ENCODE results near the gene CCNI2.

CCNI2 gene

GRCh38 chr5:132714456-132715307 is 32.5 kb upstream of the CCNI2 start:
- no peak overlapping the region for H2AFZ ChIP-seq (ENCODE audit: low read length)
- no peak overlapping the region for H4K8ac ChIP-seq (ENCODE audit: low read depth, low read length)
- H3K9ac ChIP-seq (ENCODE audit: low read depth, low read length, poor library complexity): no peak overlapping the region
- no peak overlapping the region for H2BK12ac ChIP-seq (ENCODE audit: low read length)
- WGBS, 2 donors (ENCODE audit: extremely low coverage in 2 of 2, insufficient read length in 2 of 2, insufficient replicate concordance in 1 of 2): no CpG with 5 or more reads among the region's 11 CpGs
- H3K27ac ChIP-seq (replicated peaks; ENCODE audit: low read length): no peak overlapping the region
- no peaks in the 10 kb centered on the region for H3K79me1 ChIP-seq (ENCODE audit: low read depth, low read length)
- H3K9me3 ChIP-seq (replicated peaks in 1 of 2; ENCODE audit: control insufficient read depth in 2 of 2, insufficient read depth in 1 of 2, low read depth in 1 of 2, low read length in 2 of 2): no peaks in the 10 kb centered on the region
- no peak overlapping the region for H4K91ac ChIP-seq (ENCODE audit: low read depth, low read length, poor library complexity)
- no peak overlapping the region for H2AK5ac ChIP-seq (ENCODE audit: low read depth, low read length)
- no peak overlapping the region for H3K14ac ChIP-seq (ENCODE audit: low read length)
- no peak overlapping the region for H3K4ac ChIP-seq (ENCODE audit: low read length)
- no peaks in the 10 kb centered on the region for H3K4me1 ChIP-seq (ENCODE audit: control insufficient read depth in 2 of 2, insufficient read depth in 1 of 2, low read depth in 1 of 2, low read length in 2 of 2)
- H3K4me3 ChIP-seq (ENCODE audit: low read length in 2 of 2): no peak overlapping the region
- no peak overlapping the region for H2BK120ac ChIP-seq (ENCODE audit: low read depth, low read length)
- no peak overlapping the region for H3K23ac ChIP-seq (ENCODE audit: low read depth, low read length, poor library complexity)
- H2BK5ac ChIP-seq (ENCODE audit: low read length): no peak overlapping the region
- no peaks in the 10 kb centered on the region for H3K27me3 ChIP-seq (ENCODE audit: control insufficient read depth in 3 of 3, insufficient read depth in 3 of 3, low read depth in 1 of 3, low read length in 3 of 3)
- H3K4me2 ChIP-seq (ENCODE audit: insufficient read depth, low read length, poor library complexity, severe bottlenecking): no peak overlapping the region
- no peak overlapping the region for H3K18ac ChIP-seq (ENCODE audit: low read length)
- H2BK15ac ChIP-seq (ENCODE audit: low read length): no peak overlapping the region
- DNase-seq (ENCODE audit: low spot score): no peak
- peaks cover 6 to 11% of the 10 kb centered on the region in 2 donors for H3K36me3 ChIP-seq (replicated peaks in 1 of 2; ENCODE audit: control insufficient read depth in 2 of 2, insufficient read depth in 2 of 2, low read length in 2 of 2)

GRCh38 chr5:132718544-132719312 is 28.5 kb upstream of the CCNI2 start:
- H2BK120ac ChIP-seq (ENCODE audit: low read depth, low read length): no peak overlapping the region
- no peak overlapping the region for H3K27ac ChIP-seq (replicated peaks; ENCODE audit: low read length)
- H4K91ac ChIP-seq (ENCODE audit: low read depth, low read length, poor library complexity): no peak overlapping the region
- no peaks in the 10 kb centered on the region for H3K79me1 ChIP-seq (ENCODE audit: low read depth, low read length)
- no peaks in the 10 kb centered on the region for H3K27me3 ChIP-seq (ENCODE audit: control insufficient read depth in 3 of 3, insufficient read depth in 3 of 3, low read depth in 1 of 3, low read length in 3 of 3)
- no CpG with 5 or more reads among the region's 5 CpGs for WGBS, 2 donors (ENCODE audit: extremely low coverage in 2 of 2, insufficient read length in 2 of 2, insufficient replicate concordance in 1 of 2)
- no peak overlapping the region for H3K23ac ChIP-seq (ENCODE audit: low read depth, low read length, poor library complexity)
- no peak overlapping the region for H3K9ac ChIP-seq (ENCODE audit: low read depth, low read length, poor library complexity)
- H3K4me2 ChIP-seq (ENCODE audit: insufficient read depth, low read length, poor library complexity, severe bottlenecking): no peak overlapping the region
- no peak overlapping the region for H2BK12ac ChIP-seq (ENCODE audit: low read length)
- no peaks in the 10 kb centered on the region for H3K9me3 ChIP-seq (replicated peaks in 1 of 2; ENCODE audit: control insufficient read depth in 2 of 2, insufficient read depth in 1 of 2, low read depth in 1 of 2, low read length in 2 of 2)
- no peaks in the 10 kb centered on the region for H3K4me1 ChIP-seq (ENCODE audit: control insufficient read depth in 2 of 2, insufficient read depth in 1 of 2, low read depth in 1 of 2, low read length in 2 of 2)
- no peak overlapping the region for H3K4me3 ChIP-seq (ENCODE audit: low read length in 2 of 2)
- no peak overlapping the region for H3K18ac ChIP-seq (ENCODE audit: low read length)
- H4K8ac ChIP-seq (ENCODE audit: low read depth, low read length): no peak overlapping the region
- no peak overlapping the region for H3K4ac ChIP-seq (ENCODE audit: low read length)
- no peak overlapping the region for H3K14ac ChIP-seq (ENCODE audit: low read length)
- no peak overlapping the region for H2BK5ac ChIP-seq (ENCODE audit: low read length)
- no peak overlapping the region for H2BK15ac ChIP-seq (ENCODE audit: low read length)
- H2AK5ac ChIP-seq (ENCODE audit: low read depth, low read length): no peak overlapping the region
- peaks cover 3 to 15% of the 10 kb centered on the region in 2 donors for H3K36me3 ChIP-seq (replicated peaks in 1 of 2; ENCODE audit: control insufficient read depth in 2 of 2, insufficient read depth in 2 of 2, low read length in 2 of 2)
- no peak overlapping the region for H2AFZ ChIP-seq (ENCODE audit: low read length)
- DNase-seq (ENCODE audit: low spot score): no peak

- H3K9ac ChIP-seq (ENCODE audit: low read depth, low read length, poor library complexity): no peak overlapping the region
- no peaks in the 10 kb centered on the region for H3K9me3 ChIP-seq (replicated peaks in 1 of 2; ENCODE audit: control insufficient read depth in 2 of 2, insufficient read depth in 1 of 2, low read depth in 1 of 2, low read length in 2 of 2)
- no peak overlapping the region for H2BK12ac ChIP-seq (ENCODE audit: low read length)
- no peak overlapping the region for H3K14ac ChIP-seq (ENCODE audit: low read length)
- H3K79me1 ChIP-seq (ENCODE audit: low read depth, low read length): no peaks in the 10 kb centered on the region
- H4K8ac ChIP-seq (ENCODE audit: low read depth, low read length): no peak overlapping the region
- H2AK5ac ChIP-seq (ENCODE audit: low read depth, low read length): no peak overlapping the region
- H2AFZ ChIP-seq (ENCODE audit: low read length): no peak overlapping the region
- no peak overlapping the region for H2BK120ac ChIP-seq (ENCODE audit: low read depth, low read length)
- no peak overlapping the region for H3K18ac ChIP-seq (ENCODE audit: low read length)
- H2BK15ac ChIP-seq (ENCODE audit: low read length): no peak overlapping the region
- no peaks in the 10 kb centered on the region for H3K27me3 ChIP-seq (ENCODE audit: control insufficient read depth in 3 of 3, insufficient read depth in 3 of 3, low read depth in 1 of 3, low read length in 3 of 3)
- DNase-seq (ENCODE audit: low spot score): no peak
- no peaks in the 10 kb centered on the region for H3K4me1 ChIP-seq (ENCODE audit: control insufficient read depth in 2 of 2, insufficient read depth in 1 of 2, low read depth in 1 of 2, low read length in 2 of 2)
- H3K4me3 ChIP-seq (ENCODE audit: low read length in 2 of 2): no peak overlapping the region
- no CpG with 5 or more reads among the region's 2 CpGs for WGBS, 2 donors (ENCODE audit: extremely low coverage in 2 of 2, insufficient read length in 2 of 2, insufficient replicate concordance in 1 of 2)
- H3K4ac ChIP-seq (ENCODE audit: low read length): no peak overlapping the region
- H4K91ac ChIP-seq (ENCODE audit: low read depth, low read length, poor library complexity): no peak overlapping the region
- H3K4me2 ChIP-seq (ENCODE audit: insufficient read depth, low read length, poor library complexity, severe bottlenecking): no peak overlapping the region
- no peak overlapping the region for H3K23ac ChIP-seq (ENCODE audit: low read depth, low read length, poor library complexity)
- H2BK5ac ChIP-seq (ENCODE audit: low read length): no peak overlapping the region
- H3K27ac ChIP-seq (replicated peaks; ENCODE audit: low read length): no peak overlapping the region
- H3K36me3 ChIP-seq (replicated peaks in 1 of 2; ENCODE audit: control insufficient read depth in 2 of 2, insufficient read depth in 2 of 2, low read length in 2 of 2): peaks cover 2 to 5% of the 10 kb centered on the region in 2 donors
Measured at GRCh38 chr5:132725745-132726144, 21.5 kb upstream of the CCNI2 start.

- no peak overlapping the region for H2AK5ac ChIP-seq (ENCODE audit: low read depth, low read length)
- no peak overlapping the region for H3K27ac ChIP-seq (replicated peaks; ENCODE audit: low read length)
- no peak overlapping the region for H2AFZ ChIP-seq (ENCODE audit: low read length)
- no peak overlapping the region for H3K4me2 ChIP-seq (ENCODE audit: insufficient read depth, low read length, poor library complexity, severe bottlenecking)
- H3K36me3 ChIP-seq (replicated peaks in 1 of 2; ENCODE audit: control insufficient read depth in 2 of 2, insufficient read depth in 2 of 2, low read length in 2 of 2): peaks cover 2 to 18% of the 10 kb centered on the region in 2 donors
- H3K4ac ChIP-seq (ENCODE audit: low read length): no peak overlapping the region
- no peak overlapping the region for H2BK5ac ChIP-seq (ENCODE audit: low read length)
- no peak overlapping the region for H3K4me3 ChIP-seq (ENCODE audit: low read length in 2 of 2)
- no peak overlapping the region for H3K23ac ChIP-seq (ENCODE audit: low read depth, low read length, poor library complexity)
- H3K27me3 ChIP-seq (ENCODE audit: control insufficient read depth in 3 of 3, insufficient read depth in 3 of 3, low read depth in 1 of 3, low read length in 3 of 3): no peaks in the 10 kb centered on the region
- no peak for DNase-seq (ENCODE audit: low spot score)
- H2BK12ac ChIP-seq (ENCODE audit: low read length): no peak overlapping the region
- H4K91ac ChIP-seq (ENCODE audit: low read depth, low read length, poor library complexity): no peak overlapping the region
- no peaks in the 10 kb centered on the region for H3K4me1 ChIP-seq (ENCODE audit: control insufficient read depth in 2 of 2, insufficient read depth in 1 of 2, low read depth in 1 of 2, low read length in 2 of 2)
- no peak overlapping the region for H2BK15ac ChIP-seq (ENCODE audit: low read length)
- H3K9ac ChIP-seq (ENCODE audit: low read depth, low read length, poor library complexity): peak overlapping the region; percentile 44
- WGBS, 2 donors (ENCODE audit: extremely low coverage in 2 of 2, insufficient read length in 2 of 2, insufficient replicate concordance in 1 of 2): no CpG with 5 or more reads among the region's 10 CpGs
- no peaks in the 10 kb centered on the region for H3K79me1 ChIP-seq (ENCODE audit: low read depth, low read length)
- H4K8ac ChIP-seq (ENCODE audit: low read depth, low read length): no peak overlapping the region
- no peak overlapping the region for H3K14ac ChIP-seq (ENCODE audit: low read length)
- H3K9me3 ChIP-seq (replicated peaks in 1 of 2; ENCODE audit: control insufficient read depth in 2 of 2, insufficient read depth in 1 of 2, low read depth in 1 of 2, low read length in 2 of 2): no peaks in the 10 kb centered on the region
- H3K18ac ChIP-seq (ENCODE audit: low read length): no peak overlapping the region
- no peak overlapping the region for H2BK120ac ChIP-seq (ENCODE audit: low read depth, low read length)
Measured at GRCh38 chr5:132729896-132730295, 17.3 kb upstream of the CCNI2 start.
